Subcutaneous adipose tissue (tissue), 4 donors: ENCODE measurements around the gene NPHP4. TPM values are rescaled to one million over a fixed set of nuclear protein-coding genes. Genes with fewer than 3 reads are reported as not detected.

Experiments
- total RNA-seq, 4 donors: library from RNA; depleted of rRNA; stranded (reverse); fragments of >200 nt; gene quantifications; one replicate each; pipeline ENCODE4 v1.1.0, GENCODE V29; 2016
- TF ChIP-seq, protein P1 (sequence below): fragments of 450-650 bp; IDR thresholded peaks from one replicate; pipeline ENCODE4 v1.5.1; 2016; ENCODE audit warnings: low read depth, mild to moderate bottlenecking, control low read depth, antibody characterized with exemption, moderate library complexity

NPHP4 gene
- total RNA-seq, 4 donors from 2014 or later, result 7.3 to 11.9 (median 9.5) TPM

GRCh38 chr1:5962265-5963105, 29.7 kb downstream of the NPHP4 start:
- TF ChIP-seq, protein P1, sequence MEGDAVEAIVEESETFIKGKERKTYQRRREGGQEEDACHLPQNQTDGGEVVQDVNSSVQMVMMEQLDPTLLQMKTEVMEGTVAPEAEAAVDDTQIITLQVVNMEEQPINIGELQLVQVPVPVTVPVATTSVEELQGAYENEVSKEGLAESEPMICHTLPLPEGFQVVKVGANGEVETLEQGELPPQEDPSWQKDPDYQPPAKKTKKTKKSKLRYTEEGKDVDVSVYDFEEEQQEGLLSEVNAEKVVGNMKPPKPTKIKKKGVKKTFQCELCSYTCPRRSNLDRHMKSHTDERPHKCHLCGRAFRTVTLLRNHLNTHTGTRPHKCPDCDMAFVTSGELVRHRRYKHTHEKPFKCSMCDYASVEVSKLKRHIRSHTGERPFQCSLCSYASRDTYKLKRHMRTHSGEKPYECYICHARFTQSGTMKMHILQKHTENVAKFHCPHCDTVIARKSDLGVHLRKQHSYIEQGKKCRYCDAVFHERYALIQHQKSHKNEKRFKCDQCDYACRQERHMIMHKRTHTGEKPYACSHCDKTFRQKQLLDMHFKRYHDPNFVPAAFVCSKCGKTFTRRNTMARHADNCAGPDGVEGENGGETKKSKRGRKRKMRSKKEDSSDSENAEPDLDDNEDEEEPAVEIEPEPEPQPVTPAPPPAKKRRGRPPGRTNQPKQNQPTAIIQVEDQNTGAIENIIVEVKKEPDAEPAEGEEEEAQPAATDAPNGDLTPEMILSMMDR, result no peak

GRCh38 chr1:5961601-5962000, 30.6 kb downstream of the NPHP4 start:
- TF ChIP-seq, protein P1, result no peak

DNA sequence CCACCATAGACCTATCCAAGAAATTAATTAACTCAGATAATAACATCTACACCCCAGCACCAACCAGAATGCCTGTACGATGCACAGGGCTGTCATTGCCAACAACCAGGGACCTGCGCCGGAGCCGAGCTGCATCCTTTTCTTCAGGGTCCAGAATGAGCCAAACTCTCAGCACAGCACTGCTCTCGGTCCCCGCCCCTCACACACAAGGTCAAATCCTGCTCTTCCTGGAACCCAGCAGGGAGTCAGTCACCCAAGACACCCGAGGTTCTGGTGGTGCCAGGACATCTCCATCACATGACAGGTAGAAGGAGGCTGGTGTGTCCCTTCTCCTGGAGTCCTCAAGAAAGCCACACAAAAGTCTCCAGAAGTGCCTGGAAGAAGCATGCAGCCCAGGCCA, 31.9 kb downstream of the NPHP4 start:
- TF ChIP-seq, protein P1, result no peak

GRCh38 chr1:5959667-5960230, 32.5 kb downstream of the NPHP4 start:
- TF ChIP-seq, protein P1, result no peak

- TF ChIP-seq, protein P1, result no peak
Measured at GRCh38 chr1:5959087-5959486, 33.1 kb downstream of the NPHP4 start.

GRCh38 chr1:5956022-5956830, 36.0 kb downstream of the NPHP4 start:
- TF ChIP-seq, protein P1, result no peak

DNA sequence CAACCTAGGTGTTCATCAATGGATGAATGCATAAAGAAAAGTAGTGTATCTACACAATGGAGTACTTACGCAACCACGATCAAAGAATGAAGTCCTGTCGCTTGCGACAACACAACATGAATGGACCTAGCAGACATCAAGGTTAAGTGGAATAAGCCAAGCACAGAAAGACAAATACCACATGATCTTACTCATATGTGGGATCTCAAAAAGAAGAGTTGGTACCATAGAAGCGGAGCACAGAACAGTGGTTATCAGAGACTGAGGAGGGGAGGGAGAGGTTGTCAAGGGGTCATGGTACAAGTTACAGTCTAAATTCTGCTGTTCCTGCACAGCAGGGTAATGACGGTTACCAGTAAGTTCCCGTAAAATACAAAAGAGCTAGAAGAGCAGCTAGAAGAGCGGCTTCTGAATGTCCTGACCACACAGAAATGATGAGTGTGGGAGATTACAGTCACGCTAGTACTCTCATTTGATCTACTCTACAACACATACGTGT, 36.7 kb downstream of the NPHP4 start:
- TF ChIP-seq, protein P1, result no peak
